Ovary (tissue), 3 donors: ENCODE data around the gene DEDD2.

Experiments used
- CTCF ChIP-seq, 3 donors: fragments of 450-650 bp in 2 of 3; fragments of 200-600 bp in 1 of 3; IDR thresholded peaks; one replicate each; pipeline versions ENCODE4 v1.5.1 to v1.8.0; 2016 to 2022; ENCODE audit warnings: antibody characterized with exemption in 3 of 3, mild to moderate bottlenecking in 1 of 3
- EP300 ChIP-seq: sonication (generic); formaldehyde crosslinking; IDR thresholded peaks from one replicate; pipeline ENCODE4 v1.6.1; 2017; ENCODE audit warnings: antibody characterized with exemption
- donor health status: DM: no; HTN: no; CAD: no.

DNA sequence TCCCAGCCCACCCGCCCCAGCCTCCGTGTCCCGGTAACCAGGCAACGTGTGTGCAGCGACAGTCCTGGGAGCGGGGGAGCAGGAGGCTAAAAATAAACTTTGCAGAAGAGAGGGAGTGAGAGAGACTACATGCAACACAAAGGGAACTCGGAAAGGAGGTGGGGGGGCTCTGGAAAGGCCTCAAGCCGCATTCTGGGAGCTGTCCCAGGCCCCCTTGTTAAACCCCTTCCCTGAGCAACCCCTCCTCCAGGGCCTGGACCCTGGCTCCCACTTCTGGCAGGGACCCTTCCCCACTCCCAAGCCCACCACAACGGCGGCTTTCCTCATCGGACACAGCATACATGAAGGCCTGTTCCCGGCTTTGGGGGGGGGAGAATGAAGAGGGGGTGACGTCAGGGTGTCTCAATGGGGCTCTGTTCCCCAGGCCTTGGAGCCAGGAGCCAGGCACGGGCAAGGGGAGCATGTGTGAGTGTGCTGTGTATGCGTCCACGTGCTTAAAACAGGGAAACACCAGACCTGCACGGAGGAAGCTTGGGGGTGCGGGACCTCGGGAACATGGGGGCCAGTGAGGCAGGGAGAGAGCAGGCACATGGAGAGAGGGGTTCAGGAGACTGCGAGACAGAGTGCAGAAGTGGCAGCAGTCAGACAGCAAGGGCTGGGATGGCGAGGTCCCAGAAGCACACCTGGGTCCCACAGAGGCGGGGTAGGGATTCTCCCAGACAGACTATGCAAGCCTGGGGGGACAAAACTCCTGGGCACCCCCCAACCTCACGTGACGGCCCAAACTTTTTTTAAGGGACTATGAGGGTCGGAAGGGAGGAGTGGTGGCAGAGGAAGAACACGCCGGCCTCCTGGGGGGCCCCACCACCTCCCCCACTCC is 35.1 kb upstream of the DEDD2 start:
- TF ChIP-seq CTCF (IDR thresholded peaks at IDR 0.05) (no peak), EP300 (no peak)
